ENCODE results near the gene PRKCSH. TPM values are rescaled to one million over a fixed set of nuclear protein-coding genes. Genes with fewer than 3 reads are reported as not detected.

PRKCSH gene
- total RNA-seq, 4 donors from 2014 or later: 31.6 to 54.2 (median 50.6) TPM

DNA sequence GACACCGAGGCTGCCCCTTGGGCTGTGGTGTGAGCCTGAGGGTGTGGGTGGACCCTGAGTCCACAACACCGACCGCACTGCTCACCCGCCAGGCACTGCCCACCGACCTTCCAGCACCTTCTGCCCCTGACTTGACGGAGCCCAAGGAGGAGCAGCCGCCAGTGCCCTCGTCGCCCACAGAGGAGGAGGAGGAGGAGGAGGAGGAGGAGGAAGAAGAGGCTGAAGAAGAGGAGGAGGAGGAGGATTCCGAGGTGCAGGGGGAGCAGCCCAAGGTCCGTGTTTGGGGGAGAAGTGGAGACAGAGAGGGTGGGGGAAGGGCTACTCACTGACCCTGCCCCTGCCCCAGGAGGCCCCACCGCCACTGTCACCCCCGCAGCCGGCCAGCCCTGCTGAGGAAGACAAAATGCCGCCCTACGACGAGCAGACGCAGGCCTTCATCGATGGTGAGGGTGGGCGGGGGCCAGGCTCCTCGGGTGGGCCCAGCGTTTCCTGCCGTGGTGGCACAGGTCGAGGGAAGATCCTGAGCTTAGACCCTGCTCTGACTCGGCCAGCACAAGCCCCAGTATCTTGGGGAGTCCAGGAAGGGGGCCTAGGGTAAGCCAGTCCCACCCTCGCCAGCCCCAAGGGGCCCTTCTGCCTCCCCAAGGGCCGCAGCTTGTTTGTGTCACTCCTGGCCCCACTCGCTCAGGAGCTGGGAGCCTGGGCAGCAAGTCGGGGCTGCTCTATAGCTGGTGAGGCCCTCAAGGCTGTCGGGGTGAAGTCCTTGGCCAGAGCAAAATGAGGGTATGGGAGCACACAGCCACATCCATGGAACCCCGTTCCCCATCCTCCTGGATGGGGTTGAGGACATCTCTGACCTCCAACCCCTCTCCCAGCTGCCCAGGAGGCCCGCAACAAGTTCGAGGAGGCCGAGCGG, 12.2 kb downstream of the PRKCSH start:
- Histone ChIP-seq H3K4me1 (no peaks in the 10 kb centered on the region), H3K4me3 (no peak overlapping the region), H3K36me3 (peaks cover 0 to 58% of the 10 kb centered on the region in 2 donors), H3K9me3 (no peaks in the 10 kb centered on the region), H3K27me3 (peaks cover 2 to 5% (median 5%) of the 10 kb centered on the region in 3 donors), H3K27ac (no peak overlapping the region)
- intact Hi-C loops (cut with DNase I; ENCODE audit: low total_unique reads) (loop anchor here (5.0 kb wide), 1 partner anchor 150 kb away; the partner anchor contains the start of gene TSPAN16), in situ Hi-C loops (cut with MboI; ENCODE audit: low sequenced_read_pairs in 4 of 4) (no loop called here)
- TF ChIP-seq, protein P1, sequence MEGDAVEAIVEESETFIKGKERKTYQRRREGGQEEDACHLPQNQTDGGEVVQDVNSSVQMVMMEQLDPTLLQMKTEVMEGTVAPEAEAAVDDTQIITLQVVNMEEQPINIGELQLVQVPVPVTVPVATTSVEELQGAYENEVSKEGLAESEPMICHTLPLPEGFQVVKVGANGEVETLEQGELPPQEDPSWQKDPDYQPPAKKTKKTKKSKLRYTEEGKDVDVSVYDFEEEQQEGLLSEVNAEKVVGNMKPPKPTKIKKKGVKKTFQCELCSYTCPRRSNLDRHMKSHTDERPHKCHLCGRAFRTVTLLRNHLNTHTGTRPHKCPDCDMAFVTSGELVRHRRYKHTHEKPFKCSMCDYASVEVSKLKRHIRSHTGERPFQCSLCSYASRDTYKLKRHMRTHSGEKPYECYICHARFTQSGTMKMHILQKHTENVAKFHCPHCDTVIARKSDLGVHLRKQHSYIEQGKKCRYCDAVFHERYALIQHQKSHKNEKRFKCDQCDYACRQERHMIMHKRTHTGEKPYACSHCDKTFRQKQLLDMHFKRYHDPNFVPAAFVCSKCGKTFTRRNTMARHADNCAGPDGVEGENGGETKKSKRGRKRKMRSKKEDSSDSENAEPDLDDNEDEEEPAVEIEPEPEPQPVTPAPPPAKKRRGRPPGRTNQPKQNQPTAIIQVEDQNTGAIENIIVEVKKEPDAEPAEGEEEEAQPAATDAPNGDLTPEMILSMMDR (IDR thresholded peaks at IDR 0.05 in 4 of 5, conservative IDR thresholded peaks at IDR 0.05 in 1 of 5): no peak
- TF ChIP-seq POLR2A (IDR thresholded peaks at IDR 0.05): no peak
- no peak for ATAC-seq
- no peak for DNase-seq

DNA sequence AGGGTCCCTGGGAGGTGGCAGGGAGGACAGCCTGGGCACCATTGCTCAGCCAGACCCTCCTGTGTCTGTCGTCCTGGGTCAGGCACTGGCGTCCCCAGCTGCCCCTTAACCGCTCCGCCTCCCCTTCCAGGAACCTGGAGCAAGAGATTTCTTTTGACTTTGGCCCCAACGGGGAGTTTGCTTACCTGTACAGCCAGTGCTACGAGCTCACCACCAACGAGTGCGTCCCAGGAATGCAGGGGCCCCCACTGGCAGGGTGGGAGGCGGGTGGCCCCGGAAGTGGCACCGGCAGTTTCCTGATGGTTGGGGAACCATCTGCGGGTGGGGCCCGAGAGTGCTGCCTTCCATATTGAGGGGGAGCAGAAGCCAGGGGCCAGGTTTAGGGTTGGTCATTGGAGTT, 13.0 kb downstream of the PRKCSH start:
- in situ Hi-C loops (cut with MboI; ENCODE audit: low sequenced_read_pairs in 4 of 4): no loop called here
- H3K36me3 ChIP-seq: peaks cover 0 to 53% of the 10 kb centered on the region in 2 donors
- no peaks in the 10 kb centered on the region for H3K9me3 ChIP-seq
- no peak overlapping the region for H3K27ac ChIP-seq
- ATAC-seq (no peak), DNase-seq (no peak)
- intact Hi-C loops (cut with DNase I; ENCODE audit: low total_unique reads): loop anchor here (5.0 kb wide), 1 partner anchor 151 kb away; the partner anchor contains the start of gene TSPAN16
- H3K27me3 ChIP-seq: peaks cover 10 to 12% (median 10%) of the 10 kb centered on the region in 3 donors
- TF ChIP-seq POLR2A (IDR thresholded peaks at IDR 0.05): no peak
- TF ChIP-seq, protein P1 (IDR thresholded peaks at IDR 0.05 in 4 of 5, conservative IDR thresholded peaks at IDR 0.05 in 1 of 5): no peak
- H3K4me3 ChIP-seq: no peak overlapping the region
- H3K4me1 ChIP-seq: no peaks in the 10 kb centered on the region

DNA sequence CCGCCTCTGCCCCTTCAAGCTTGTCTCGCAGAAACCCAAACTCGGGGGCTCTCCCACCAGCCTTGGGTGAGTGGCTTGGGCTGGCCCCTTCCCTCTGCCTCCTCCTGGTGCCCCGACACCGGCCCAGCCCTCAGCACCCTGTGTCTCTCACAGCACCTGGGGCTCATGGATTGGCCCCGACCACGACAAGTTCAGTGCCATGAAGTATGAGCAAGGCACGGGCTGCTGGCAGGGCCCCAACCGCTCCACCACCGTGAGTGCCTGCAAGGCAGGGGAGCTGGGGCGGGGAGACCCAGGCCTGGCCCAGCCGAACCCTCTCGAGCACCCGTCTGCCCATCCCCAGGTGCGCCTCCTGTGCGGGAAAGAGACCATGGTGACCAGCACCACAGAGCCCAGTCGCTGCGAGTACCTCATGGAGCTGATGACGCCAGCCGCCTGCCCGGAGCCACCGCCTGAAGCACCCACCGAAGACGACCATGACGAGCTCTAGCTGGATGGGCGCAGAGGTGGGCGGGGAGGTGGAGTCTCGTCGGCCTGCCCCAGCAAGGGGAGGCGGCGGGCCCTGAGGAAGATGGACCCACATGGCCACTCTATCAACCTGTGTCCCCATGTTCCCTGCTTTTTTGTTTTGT, 13.6 kb downstream of the PRKCSH start:
- H3K36me3 ChIP-seq: peaks cover 0 to 48% of the 10 kb centered on the region in 2 donors
- in situ Hi-C loops (cut with MboI; ENCODE audit: low sequenced_read_pairs in 4 of 4) (no loop called here), intact Hi-C loops (cut with DNase I; ENCODE audit: low total_unique reads) (loop anchor here (5.0 kb wide), 1 partner anchor 152 kb away; the partner anchor contains the start of gene TSPAN16)

DNA sequence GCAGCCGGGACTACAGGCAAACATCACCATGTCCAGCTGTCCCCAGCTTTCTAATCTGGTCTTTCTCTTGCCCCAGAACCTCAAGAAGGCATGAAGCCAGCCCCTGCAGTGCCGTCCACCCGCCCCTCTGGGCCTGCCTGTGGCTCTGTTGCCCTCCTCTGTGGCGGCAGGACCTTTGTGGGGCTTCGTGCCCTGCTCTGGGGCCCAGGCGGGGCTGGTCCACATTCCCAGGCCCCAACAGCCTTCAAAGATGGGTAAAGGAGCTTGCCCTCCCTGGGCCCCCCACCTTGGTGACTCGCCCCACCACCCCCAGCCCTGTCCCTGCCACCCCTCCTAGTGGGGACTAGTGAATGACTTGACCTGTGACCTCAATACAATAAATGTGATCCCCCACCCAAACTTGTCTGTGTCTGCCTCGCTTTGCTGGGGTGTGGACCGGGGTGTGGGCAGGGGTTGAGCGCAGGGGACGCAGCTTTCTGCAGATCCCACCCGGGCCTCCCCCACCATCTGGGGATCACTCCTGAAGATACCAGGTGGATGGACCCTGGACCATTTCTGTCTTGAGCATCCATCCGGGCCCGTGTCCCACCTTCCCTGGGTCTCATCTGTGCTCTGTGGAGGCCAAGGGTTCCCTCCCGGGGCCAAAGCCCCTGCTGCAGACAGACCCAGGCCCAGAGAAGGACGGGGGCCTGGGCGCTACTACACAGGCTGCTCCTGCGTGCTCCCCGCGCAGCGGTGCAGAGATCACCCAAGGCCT, 15.3 kb downstream of the PRKCSH start:
- in situ Hi-C loops (cut with MboI; ENCODE audit: low sequenced_read_pairs in 4 of 4): no loop called here

More for the DNA sequence above, 13.6 kb downstream of the PRKCSH start:
- Histone ChIP-seq H3K4me3 (no peak overlapping the region), H3K9me3 (no peaks in the 10 kb centered on the region), H3K4me1 (no peaks in the 10 kb centered on the region), H3K27ac (no peak overlapping the region), H3K27me3 (peaks cover 14 to 17% (median 16%) of the 10 kb centered on the region in 3 donors)
- TF ChIP-seq POLR2A (IDR thresholded peaks at IDR 0.05): no peak
- TF ChIP-seq, protein P1 (IDR thresholded peaks at IDR 0.05 in 4 of 5, conservative IDR thresholded peaks at IDR 0.05 in 1 of 5): no peak
- ATAC-seq (no peak), DNase-seq (no peak)

More for the DNA sequence above, 15.3 kb downstream of the PRKCSH start:
- ATAC-seq (no peak), DNase-seq (no peak)
- TF ChIP-seq, protein P1 (IDR thresholded peaks at IDR 0.05 in 4 of 5, conservative IDR thresholded peaks at IDR 0.05 in 1 of 5): no peak
- no peak for TF ChIP-seq POLR2A (IDR thresholded peaks at IDR 0.05)
- Histone ChIP-seq H3K9me3 (no peaks in the 10 kb centered on the region), H3K27ac (no peak overlapping the region), H3K4me3 (no peak overlapping the region), H3K27me3 (peaks cover 14 to 21% (median 19%) of the 10 kb centered on the region in 3 donors), H3K36me3 (peaks cover 0 to 33% of the 10 kb centered on the region in 2 donors), H3K4me1 (no peaks in the 10 kb centered on the region)
- intact Hi-C loops (cut with DNase I; ENCODE audit: low total_unique reads): no loop called here

All from gastrocnemius medialis (tissue), 4 donors.